Measurements from ENCODE around the gene GSTM3.
"Not testable (repeated sequence)": the region's sequence is repeated elsewhere in the genome, so short reads cannot be mapped to it uniquely, and the experiment has no call there.

The GSTM3 gene

DNA sequence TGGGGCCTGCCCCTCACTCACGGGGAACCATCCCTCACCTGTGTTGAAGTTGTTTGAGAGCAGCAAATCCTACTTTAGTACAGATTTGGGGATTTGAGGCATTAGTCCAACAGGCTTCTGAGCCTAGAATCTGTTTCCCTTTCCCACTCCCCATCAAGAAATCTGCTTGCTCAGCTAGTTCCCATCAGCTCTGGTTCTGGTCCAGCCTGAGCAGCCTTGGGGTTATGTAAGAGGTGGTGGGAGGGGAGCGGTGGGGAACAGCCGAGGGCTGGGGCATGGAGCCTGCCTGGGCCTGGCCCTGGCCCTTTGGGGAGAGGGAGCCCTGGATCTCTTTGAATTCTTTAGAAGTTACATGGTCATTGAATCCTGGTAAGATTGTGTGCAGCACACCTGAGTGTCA, 24.7 kb downstream of the GSTM3 start:
- TF ChIP-seq, protein P1, sequence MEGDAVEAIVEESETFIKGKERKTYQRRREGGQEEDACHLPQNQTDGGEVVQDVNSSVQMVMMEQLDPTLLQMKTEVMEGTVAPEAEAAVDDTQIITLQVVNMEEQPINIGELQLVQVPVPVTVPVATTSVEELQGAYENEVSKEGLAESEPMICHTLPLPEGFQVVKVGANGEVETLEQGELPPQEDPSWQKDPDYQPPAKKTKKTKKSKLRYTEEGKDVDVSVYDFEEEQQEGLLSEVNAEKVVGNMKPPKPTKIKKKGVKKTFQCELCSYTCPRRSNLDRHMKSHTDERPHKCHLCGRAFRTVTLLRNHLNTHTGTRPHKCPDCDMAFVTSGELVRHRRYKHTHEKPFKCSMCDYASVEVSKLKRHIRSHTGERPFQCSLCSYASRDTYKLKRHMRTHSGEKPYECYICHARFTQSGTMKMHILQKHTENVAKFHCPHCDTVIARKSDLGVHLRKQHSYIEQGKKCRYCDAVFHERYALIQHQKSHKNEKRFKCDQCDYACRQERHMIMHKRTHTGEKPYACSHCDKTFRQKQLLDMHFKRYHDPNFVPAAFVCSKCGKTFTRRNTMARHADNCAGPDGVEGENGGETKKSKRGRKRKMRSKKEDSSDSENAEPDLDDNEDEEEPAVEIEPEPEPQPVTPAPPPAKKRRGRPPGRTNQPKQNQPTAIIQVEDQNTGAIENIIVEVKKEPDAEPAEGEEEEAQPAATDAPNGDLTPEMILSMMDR (IDR thresholded peaks at IDR 0.05; ENCODE audit: low read depth, low read length), result no peak
- H3K27me3 ChIP-seq (ENCODE audit: insufficient read depth, low read depth, severe bottlenecking), result no peaks in the 10 kb centered on the region
- DNase-seq, result no peak

GRCh38 chr1:109714661-109715372, 26.0 kb downstream of the GSTM3 start:
- Histone ChIP-seq H3K36me3 (no peaks in the 10 kb centered on the region), H3K27ac (no peak overlapping the region), H3K4me3 (ENCODE audit: low read depth, low read length) (no peak overlapping the region), H3K27me3 (ENCODE audit: insufficient read depth, low read depth, severe bottlenecking) (no peaks in the 10 kb centered on the region), H3K9me3 (ENCODE audit: severe bottlenecking) (no peaks in the 10 kb centered on the region)
- TF ChIP-seq, protein P1 (IDR thresholded peaks at IDR 0.05; ENCODE audit: low read depth, low read length), result no peak
- no peak for DNase-seq

More for the DNA sequence above, 24.7 kb downstream of the GSTM3 start:
- no peak overlapping the region for H3K4me3 ChIP-seq (ENCODE audit: low read depth, low read length)
- H3K27ac ChIP-seq, result no peak overlapping the region
- no peaks in the 10 kb centered on the region for H3K36me3 ChIP-seq
- H3K9me3 ChIP-seq (ENCODE audit: severe bottlenecking), result no peaks in the 10 kb centered on the region

DNA sequence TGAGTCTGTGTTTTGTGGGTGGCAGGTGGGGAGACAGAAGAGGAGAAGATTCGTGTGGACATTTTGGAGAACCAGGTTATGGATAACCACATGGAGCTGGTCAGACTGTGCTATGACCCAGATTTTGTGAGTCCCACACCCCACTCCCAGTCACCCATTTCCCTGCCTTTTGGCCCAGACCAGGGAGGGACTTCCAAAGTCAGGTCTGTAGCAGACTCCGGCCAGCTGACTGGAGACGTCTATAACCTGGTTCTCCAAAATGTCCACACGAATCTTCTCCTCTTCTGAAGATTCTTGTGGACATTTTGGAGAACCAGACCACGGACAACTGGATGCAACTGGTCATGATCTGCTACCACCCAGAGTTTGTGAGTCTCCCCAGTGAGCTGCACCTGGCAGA, 27.2 kb downstream of the GSTM3 start:
- no peak overlapping the region for H3K4me3 ChIP-seq (ENCODE audit: low read depth, low read length)
- TF ChIP-seq, protein P1 (IDR thresholded peaks at IDR 0.05; ENCODE audit: low read depth, low read length), result no peak
- H3K36me3 ChIP-seq, result no peaks in the 10 kb centered on the region
- no peak for DNase-seq
- H3K9me3 ChIP-seq (ENCODE audit: severe bottlenecking), result peaks cover 5% of the 10 kb centered on the region
- no peaks in the 10 kb centered on the region for H3K27me3 ChIP-seq (ENCODE audit: insufficient read depth, low read depth, severe bottlenecking)
- H3K27ac ChIP-seq, result no peak overlapping the region

DNA sequence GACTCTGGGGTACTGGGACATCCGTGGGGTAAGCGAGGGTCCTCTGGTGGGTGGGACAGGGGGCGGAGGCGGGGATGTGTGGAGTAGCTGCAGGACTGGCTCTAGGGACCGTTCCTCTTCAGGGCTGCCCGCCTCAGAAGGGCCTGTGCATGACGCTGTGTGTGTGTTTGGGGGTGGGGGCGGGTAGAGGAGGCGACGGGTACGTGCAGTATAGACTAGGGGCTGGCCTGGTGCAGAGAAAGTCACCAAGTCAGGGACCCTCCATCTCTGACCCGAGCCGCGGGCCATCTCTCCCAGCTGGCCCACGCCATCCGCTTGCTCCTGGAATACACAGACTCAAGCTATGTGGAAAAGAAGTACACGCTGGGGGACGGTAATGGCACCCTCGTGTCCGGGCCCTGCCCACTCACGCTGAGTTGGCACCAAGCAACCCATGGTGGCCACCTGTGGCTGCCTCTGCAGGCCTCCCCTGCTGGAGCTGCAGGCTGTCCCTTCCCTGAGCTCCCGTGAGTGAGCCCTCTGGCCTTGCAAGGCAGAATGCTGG, 28.4 kb downstream of the GSTM3 start:
- H3K9me3 ChIP-seq (ENCODE audit: severe bottlenecking), result peaks cover 8% of the 10 kb centered on the region
- H3K4me3 ChIP-seq (ENCODE audit: low read depth, low read length), result no peak overlapping the region
- H3K36me3 ChIP-seq, result no peaks in the 10 kb centered on the region
- no peaks in the 10 kb centered on the region for H3K27me3 ChIP-seq (ENCODE audit: insufficient read depth, low read depth, severe bottlenecking)
- H3K27ac ChIP-seq, result no peak overlapping the region
- DNase-seq, result no peak
- TF ChIP-seq, protein P1 (IDR thresholded peaks at IDR 0.05; ENCODE audit: low read depth, low read length), result no peak

- H3K36me3 ChIP-seq; DNase-seq; H3K9me3 ChIP-seq (ENCODE audit: severe bottlenecking); H3K27ac ChIP-seq; H3K27me3 ChIP-seq (ENCODE audit: insufficient read depth, low read depth, severe bottlenecking); H3K4me3 ChIP-seq (ENCODE audit: low read depth, low read length): not testable (repeated sequence)
These were observed 29.1 kb downstream of the GSTM3 start, which contains the start of gene GSTM5 for GRCh38 chr1:109711593-109712320. GSTM5 (plus strand) TSS chr1:109712251; CDS start chr1:109712313, 62 bp downstream.

GRCh38 chr1:109709822-109710221, 31.0 kb downstream of the GSTM3 start:
- H3K9me3 ChIP-seq (ENCODE audit: severe bottlenecking); H3K4me3 ChIP-seq (ENCODE audit: low read depth, low read length); H3K27ac ChIP-seq; H3K36me3 ChIP-seq; DNase-seq; H3K27me3 ChIP-seq (ENCODE audit: insufficient read depth, low read depth, severe bottlenecking): not testable (repeated sequence)

GRCh38 chr1:109708949-109709348, 31.9 kb downstream of the GSTM3 start:
- not testable (repeated sequence) for H3K27me3 ChIP-seq (ENCODE audit: insufficient read depth, low read depth, severe bottlenecking); H3K36me3 ChIP-seq

More at GRCh38 chr1:109708949-109709348, 31.9 kb downstream of the GSTM3 start:
- DNase-seq; H3K4me3 ChIP-seq (ENCODE audit: low read depth, low read length); H3K27ac ChIP-seq; H3K9me3 ChIP-seq (ENCODE audit: severe bottlenecking): not testable (repeated sequence)

Measured in WERI-Rb-1 (cell line).